Naive B cell (primary cell): ENCODE measurements around the gene TGM6. TPM values are rescaled to one million over a fixed set of nuclear protein-coding genes. Genes with fewer than 3 reads are reported as not detected.

Experiments
- ATAC-seq, 2 donors: fragments of 150-1000 bp; cut with Tn5 transposase; 2 replicates each; pipeline ENCODE4 v1.10.0; 2021; ENCODE audit warnings: low read depth in 2 of 2, mild to moderate bottlenecking in 2 of 2, moderate library complexity in 2 of 2
- DNase-seq: peaks from one replicate; pipeline ENCODE4 v3.0.0; 2022
- H3K27ac Mint-ChIP-seq, 6 donors: one replicate each; pipeline ENCODE4 v1.8.0; 2020 to 2022; ENCODE audit warnings: mild to moderate bottlenecking in 6 of 6, mixed read lengths in 6 of 6, moderate library complexity in 5 of 6, inconsistent platforms in 2 of 6
- H3K27me3 Mint-ChIP-seq, 3 donors: one replicate each; pipeline ENCODE4 v1.8.0; 2021 to 2022; ENCODE audit warnings: mixed read lengths in 3 of 3, mild to moderate bottlenecking in 1 of 3
- H3K36me3 Mint-ChIP-seq, 2 donors: one replicate each; pipeline ENCODE4 v1.8.0; 2020 to 2022; ENCODE audit warnings: mixed read lengths in 2 of 2, inconsistent platforms in 1 of 2, mild to moderate bottlenecking in 1 of 2
- H3K4me1 Mint-ChIP-seq, 3 donors: one replicate each; pipeline ENCODE4 v1.8.0; 2020 to 2022; ENCODE audit warnings: mixed read lengths in 3 of 3, inconsistent platforms in 1 of 3, mild to moderate bottlenecking in 1 of 3, moderate library complexity in 1 of 3
- H3K4me3 Mint-ChIP-seq, 8 donors: one replicate each; pipeline ENCODE4 v1.8.0; 2020 to 2022; ENCODE audit warnings: mild to moderate bottlenecking in 8 of 8, mixed read lengths in 8 of 8, moderate library complexity in 8 of 8, inconsistent platforms in 2 of 8
- H3K9me3 Mint-ChIP-seq, 7 donors: one replicate each; pipeline ENCODE4 v1.8.0; 2020 to 2022; ENCODE audit warnings: mixed read lengths in 7 of 7, mild to moderate bottlenecking in 5 of 7, inconsistent platforms in 2 of 7, moderate library complexity in 1 of 7
- polyA plus RNA-seq, 6 donors: library from polyadenylated mRNA; unstranded; fragments of 300-500 nt; fragmentation: Illumina TruSeq; gene quantifications; one replicate each; pipeline ENCODE4 v1.2.3, GENCODE V29; 2021; ENCODE audit warnings: low read depth in 6 of 6

TGM6 gene
- polyA plus RNA-seq, result not detected

DNA sequence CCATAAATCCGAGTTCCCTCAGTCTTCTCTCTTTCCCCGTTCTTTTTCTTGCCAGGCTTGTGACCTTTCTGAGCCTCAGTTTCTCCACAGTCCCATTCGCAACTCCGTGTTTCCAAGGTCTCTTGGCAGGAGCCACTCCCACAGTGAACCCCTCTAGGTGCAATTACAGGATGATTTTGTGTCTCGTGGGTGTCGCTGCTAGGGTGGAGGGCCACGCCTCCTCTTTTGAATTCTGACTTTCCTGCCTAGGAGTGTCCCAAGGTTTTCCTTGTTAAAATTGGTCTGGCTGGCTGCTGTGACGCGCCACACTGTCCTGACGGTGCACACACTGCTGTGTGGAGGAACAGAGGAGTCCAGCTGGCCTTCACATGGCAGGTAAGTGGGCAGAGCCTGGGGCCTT is at the start of gene TGM6:
Gene TGM6 (plus strand): TSS at position 301 of the 400 bp plus-strand sequence. CDS start 68 bp downstream, at position 369.
- Mint-ChIP-seq H3K27me3 (peaks cover 40 to 57% (median 48%) of the 10 kb centered on the region in 3 donors), H3K36me3 (peaks cover 0 to 7% of the 10 kb centered on the region in 2 donors), H3K4me1 (no peaks in the 10 kb centered on the region), H3K9me3 (no peaks in the 10 kb centered on the region), H3K27ac (peak within 1 kb of the TSS in 2 of 6 donors; percentile 16 to 39), H3K4me3 (peak within 1 kb of the TSS in 1 of 8 donors; percentile 21)
- ATAC-seq (no peak), DNase-seq (no peak)

DNA sequence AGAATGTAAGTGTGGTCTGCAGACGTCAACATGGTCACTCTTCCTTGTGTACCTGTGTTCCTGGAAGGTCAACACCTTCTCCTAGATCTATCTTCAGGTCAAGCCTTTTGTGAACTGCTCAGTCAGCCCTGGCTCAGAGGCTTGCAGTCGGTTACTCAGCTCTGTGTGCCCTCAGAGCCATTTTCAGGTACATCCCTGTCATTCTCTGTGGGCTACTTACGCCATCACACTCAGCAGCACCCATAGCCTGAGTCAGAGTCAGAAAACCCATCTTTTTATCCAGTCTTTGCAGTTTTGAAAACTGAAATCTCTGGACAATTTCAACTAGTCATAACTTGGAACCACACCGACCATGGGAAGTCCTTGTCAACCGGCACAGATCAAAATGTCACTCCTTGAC is 49.6 kb upstream of the TGM6 start:
- peaks cover 22 to 47% (median 23%) of the 10 kb centered on the region in 3 donors for H3K27me3 Mint-ChIP-seq
- H3K9me3 Mint-ChIP-seq, result no peaks in the 10 kb centered on the region
- ATAC-seq (no peak), DNase-seq (no peak)
- peak overlapping the region in 1 of 6 donors; percentile 21 for H3K27ac Mint-ChIP-seq
- no peaks in the 10 kb centered on the region for H3K36me3 Mint-ChIP-seq
- H3K4me3 Mint-ChIP-seq, result no peak overlapping the region
- no peaks in the 10 kb centered on the region for H3K4me1 Mint-ChIP-seq

DNA sequence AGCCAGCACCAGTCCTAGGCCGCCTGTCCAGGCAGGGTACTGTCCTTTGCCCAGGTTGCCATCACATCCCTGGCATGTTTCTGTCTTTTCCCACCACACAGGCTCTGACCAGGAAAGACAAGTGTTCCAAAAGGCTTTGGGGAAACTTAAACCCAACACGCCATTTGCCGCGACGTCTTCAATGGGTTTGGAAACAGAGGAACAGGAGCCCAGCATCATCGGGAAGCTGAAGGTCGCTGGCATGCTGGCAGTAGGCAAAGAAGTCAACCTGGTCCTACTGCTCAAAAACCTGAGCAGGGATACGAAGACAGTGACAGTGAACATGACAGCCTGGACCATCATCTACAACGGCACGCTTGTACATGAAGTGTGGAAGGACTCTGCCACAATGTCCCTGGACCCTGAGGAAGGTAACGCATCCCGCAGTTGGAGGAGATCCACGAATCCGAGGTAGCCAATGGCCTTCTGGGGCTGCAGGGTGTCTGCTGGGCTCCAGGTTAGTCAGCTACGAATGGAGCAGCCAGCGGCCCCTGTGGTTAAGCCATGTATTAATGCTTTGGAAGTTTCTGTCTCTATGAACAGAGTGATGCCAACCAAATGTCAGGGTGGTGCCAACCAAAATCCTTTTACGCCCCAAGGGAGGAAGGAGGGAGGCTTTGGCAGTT is 48.7 kb upstream of the TGM6 start:
- Mint-ChIP-seq H3K27ac (peak overlapping the region in 1 of 6 donors; percentile 57), H3K4me1 (no peaks in the 10 kb centered on the region), H3K27me3 (peaks cover 21 to 38% (median 26%) of the 10 kb centered on the region in 3 donors), H3K36me3 (no peaks in the 10 kb centered on the region), H3K4me3 (no peak overlapping the region), H3K9me3 (no peaks in the 10 kb centered on the region)
- no peak for ATAC-seq
- DNase-seq, result no peak

DNA sequence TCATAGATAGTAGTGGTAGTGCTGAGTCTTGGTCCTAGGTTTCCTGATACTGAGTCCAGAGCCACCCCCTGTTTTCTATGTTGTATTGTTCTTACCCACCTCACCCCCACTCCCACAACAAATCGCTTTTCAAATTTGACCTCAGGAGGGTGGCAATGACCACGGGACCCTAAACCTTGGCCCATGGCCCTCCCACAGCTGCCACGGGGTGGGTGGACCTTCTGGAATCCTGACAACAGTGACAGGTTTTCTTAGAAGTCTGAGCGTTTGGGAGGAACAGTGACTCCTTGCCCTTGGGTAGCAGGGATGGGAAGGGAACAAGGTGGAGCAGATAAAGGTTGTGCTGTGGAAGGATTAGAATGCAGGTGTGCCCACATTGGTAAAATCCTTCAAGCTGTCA is 48.0 kb upstream of the TGM6 start:
- Mint-ChIP-seq H3K4me3 (no peak overlapping the region), H3K36me3 (no peaks in the 10 kb centered on the region), H3K27ac (no peak overlapping the region), H3K4me1 (no peaks in the 10 kb centered on the region), H3K9me3 (no peaks in the 10 kb centered on the region), H3K27me3 (peaks cover 21 to 31% (median 27%) of the 10 kb centered on the region in 3 donors)
- ATAC-seq, result no peak
- DNase-seq, result no peak

DNA sequence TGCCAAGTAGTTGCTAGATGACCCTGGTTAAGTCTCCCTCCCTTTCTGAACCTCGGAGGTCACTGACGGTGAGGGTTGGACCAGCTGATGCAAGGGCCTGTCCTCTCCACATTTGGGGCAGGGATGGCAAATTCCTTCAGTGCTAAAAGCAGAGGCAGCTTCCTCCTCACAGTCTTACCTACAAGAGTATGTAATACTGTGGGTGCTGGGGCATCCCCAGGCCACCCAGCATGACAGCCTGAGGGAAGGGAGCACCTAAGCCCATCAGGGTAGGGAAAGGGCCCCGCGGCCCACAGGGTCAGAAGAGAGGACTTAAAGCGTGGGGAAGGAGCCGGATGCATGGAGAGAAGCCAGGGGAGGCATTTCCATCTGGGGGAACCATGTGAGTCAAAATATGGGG is 46.9 kb upstream of the TGM6 start:
- DNase-seq (no peak), ATAC-seq (no peak)
- H3K4me1 Mint-ChIP-seq, result no peaks in the 10 kb centered on the region
- no peaks in the 10 kb centered on the region for H3K36me3 Mint-ChIP-seq
- no peaks in the 10 kb centered on the region for H3K9me3 Mint-ChIP-seq
- H3K27ac Mint-ChIP-seq, result peak overlapping the region in 1 of 6 donors; percentile 35
- no peak overlapping the region for H3K4me3 Mint-ChIP-seq
- peaks cover 24 to 31% (median 25%) of the 10 kb centered on the region in 3 donors for H3K27me3 Mint-ChIP-seq

DNA sequence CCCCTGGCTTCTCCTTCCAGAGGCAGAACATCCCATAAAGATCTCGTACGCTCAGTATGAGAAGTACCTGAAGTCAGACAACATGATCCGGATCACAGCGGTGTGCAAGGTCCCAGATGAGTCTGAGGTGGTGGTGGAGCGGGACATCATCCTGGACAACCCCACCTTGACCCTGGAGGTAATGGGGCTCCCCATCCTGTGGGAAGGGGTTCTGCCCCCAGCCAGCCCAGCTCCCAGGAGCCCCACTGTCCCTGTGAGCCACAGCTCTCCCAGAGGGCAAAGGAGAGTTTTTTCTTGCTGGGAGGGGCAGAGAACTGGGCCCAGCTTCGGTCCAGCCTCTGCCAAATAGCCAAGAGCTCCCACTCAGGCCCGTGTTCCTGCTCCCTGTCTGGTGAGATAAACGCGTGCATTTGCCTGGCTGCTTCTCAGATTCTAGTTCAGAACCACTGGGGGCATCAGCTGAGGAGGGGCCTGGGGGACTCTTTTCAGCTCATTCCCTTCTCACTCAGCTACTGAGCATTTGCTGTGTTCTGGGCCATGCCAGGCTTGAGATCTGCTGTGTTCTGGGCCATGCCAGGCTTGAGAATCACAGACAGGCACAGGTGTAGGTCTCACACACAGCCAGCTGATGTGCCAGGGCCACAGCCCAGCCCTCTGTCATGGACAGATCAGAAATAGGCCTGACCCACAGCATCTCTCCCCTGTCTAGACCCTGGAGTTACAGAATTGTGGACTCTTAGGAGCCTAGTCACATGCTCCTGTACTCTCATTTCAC is 45.4 kb upstream of the TGM6 start:
- no peak overlapping the region for H3K27ac Mint-ChIP-seq
- peaks cover 17 to 23% (median 22%) of the 10 kb centered on the region in 3 donors for H3K27me3 Mint-ChIP-seq
- no peaks in the 10 kb centered on the region for H3K4me1 Mint-ChIP-seq
- no peak overlapping the region for H3K4me3 Mint-ChIP-seq
- H3K36me3 Mint-ChIP-seq, result no peaks in the 10 kb centered on the region
- DNase-seq (no peak), ATAC-seq (no peak)
- no peaks in the 10 kb centered on the region for H3K9me3 Mint-ChIP-seq

DNA sequence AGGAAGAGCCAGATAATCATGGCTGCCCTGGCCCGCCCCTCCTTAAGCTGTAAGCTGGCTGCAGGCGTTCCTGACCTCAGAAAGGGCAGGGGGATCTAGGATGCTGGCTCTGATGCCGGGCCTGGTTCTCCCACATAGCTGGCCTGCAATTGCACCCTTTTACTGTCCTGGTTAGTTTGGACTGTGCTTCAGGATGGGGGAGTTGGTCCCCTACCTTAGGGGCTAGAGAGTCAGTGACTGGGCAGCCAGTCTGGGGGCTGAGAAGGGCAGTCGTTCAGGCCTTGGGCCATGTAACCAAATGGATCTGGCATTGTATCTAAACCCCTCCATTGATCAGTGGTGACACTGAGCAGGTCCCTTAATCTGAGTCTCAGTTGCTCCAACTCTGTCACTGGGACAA is 44.2 kb upstream of the TGM6 start:
- ATAC-seq (no peak), DNase-seq (no peak)
- peak overlapping the region in 1 of 6 donors; percentile 19 for H3K27ac Mint-ChIP-seq
- no peaks in the 10 kb centered on the region for H3K36me3 Mint-ChIP-seq
- H3K4me1 Mint-ChIP-seq, result no peaks in the 10 kb centered on the region
- peaks cover 26 to 30% (median 28%) of the 10 kb centered on the region in 3 donors for H3K27me3 Mint-ChIP-seq
- H3K9me3 Mint-ChIP-seq, result no peaks in the 10 kb centered on the region
- no peak overlapping the region for H3K4me3 Mint-ChIP-seq

DNA sequence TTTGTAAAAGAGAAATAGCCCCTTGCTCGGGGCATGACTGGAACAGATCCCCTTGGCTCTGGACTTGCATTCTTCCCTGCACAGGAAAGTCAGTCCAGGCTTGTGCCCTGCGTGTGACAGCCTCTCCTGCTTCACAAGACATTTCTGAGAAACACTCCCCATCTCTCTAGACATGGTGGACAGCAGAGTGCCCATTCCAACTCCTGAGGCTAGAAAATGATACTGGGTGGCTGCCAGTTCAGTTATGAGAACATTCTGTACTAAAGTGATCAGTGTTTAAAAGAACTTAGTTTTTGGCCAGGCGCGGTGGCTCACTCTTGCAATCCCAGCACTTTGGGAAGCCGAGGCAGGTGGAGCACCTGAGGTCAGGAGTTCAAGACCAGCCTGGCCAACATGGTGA is 43.6 kb upstream of the TGM6 start:
- Mint-ChIP-seq H3K36me3 (no peaks in the 10 kb centered on the region), H3K27ac (no peak overlapping the region), H3K4me1 (no peaks in the 10 kb centered on the region), H3K9me3 (no peaks in the 10 kb centered on the region), H3K4me3 (peak overlapping the region in 1 of 8 donors; percentile 6), H3K27me3 (peaks cover 30 to 32% (median 32%) of the 10 kb centered on the region in 3 donors)
- ATAC-seq (no peak), DNase-seq (no peak)

DNA sequence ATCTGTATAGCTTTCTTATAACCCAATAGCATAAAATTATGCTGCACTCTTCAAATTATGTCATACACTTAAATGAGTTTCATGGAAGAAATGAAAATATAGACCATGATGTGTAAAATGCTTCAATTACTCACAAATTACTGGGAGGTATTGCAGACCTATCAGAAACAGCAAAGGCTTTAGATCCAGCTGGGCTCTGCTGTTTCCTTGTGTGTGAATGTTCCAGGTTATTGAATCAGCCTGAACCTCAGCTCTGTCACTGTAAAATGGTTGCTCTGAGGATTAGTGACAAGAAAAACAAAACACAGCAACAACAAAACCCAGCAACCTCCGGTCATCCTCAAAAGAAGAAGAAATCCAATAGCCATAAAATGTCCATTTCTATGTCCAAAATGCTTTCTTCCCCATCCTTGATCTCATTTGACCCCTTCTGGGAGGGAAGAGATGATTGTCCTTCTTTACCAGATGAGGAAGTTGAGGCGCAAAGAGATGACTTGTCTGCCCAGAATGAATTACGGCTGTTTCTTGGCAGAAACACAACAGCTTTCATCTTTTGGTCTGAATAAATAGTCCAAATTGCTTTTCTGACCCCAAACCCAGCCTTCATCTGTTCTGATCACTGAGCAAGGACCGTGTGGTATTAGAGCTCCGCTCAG is 42.2 kb upstream of the TGM6 start:
- Mint-ChIP-seq H3K9me3 (peaks cover 0 to 1% (median 0%) of the 10 kb centered on the region in 7 donors), H3K4me1 (no peaks in the 10 kb centered on the region), H3K36me3 (no peaks in the 10 kb centered on the region), H3K27ac (no peak overlapping the region), H3K27me3 (peaks cover 30 to 39% (median 32%) of the 10 kb centered on the region in 3 donors), H3K4me3 (no peak overlapping the region)
- DNase-seq (no peak), ATAC-seq (no peak)

DNA sequence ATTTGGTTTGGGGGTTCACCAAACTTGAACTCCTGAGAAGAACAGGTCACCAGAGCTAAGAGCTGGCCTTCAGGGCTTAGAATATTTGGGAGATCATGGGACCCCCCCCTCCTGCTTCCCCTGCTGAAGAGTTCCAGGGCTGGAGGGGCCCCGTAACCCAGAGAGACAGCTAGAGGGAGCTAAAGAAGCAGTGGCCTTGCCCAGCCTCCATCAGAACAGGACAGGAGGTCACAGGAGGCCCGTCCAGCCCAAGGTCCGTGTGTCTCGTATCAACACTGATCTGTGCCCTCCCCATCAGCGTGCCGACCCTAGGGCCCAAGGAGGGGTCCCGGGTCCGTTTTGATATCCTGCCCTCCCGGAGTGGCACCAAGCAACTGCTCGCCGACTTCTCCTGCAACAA is 40.6 kb upstream of the TGM6 start:
- Mint-ChIP-seq H3K27ac (no peak overlapping the region), H3K27me3 (peaks cover 25 to 39% (median 30%) of the 10 kb centered on the region in 3 donors), H3K4me1 (no peaks in the 10 kb centered on the region), H3K4me3 (no peak overlapping the region), H3K9me3 (peaks cover 0 to 4% (median 0%) of the 10 kb centered on the region in 7 donors), H3K36me3 (no peaks in the 10 kb centered on the region)
- no peak for ATAC-seq
- no peak for DNase-seq

DNA sequence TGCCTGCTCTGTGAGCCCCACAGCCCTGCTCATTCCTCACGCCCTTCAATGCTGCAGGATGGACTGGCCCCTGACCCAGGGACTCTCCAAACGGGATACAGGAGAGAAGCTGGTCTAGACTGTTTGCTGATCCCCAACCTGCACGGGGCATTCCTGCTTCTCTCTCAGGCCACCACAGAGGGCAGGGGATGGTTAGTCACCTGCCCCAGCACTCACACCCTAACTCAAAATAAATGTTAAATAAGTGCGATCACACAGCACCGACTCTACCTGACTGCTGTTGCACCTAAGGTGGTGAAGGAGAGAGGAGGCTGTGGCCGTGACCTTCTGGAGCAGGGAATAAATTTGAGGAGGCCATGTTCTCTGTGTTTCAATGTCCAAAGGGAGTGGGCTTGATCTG is 39.9 kb upstream of the TGM6 start:
- DNase-seq (no peak), ATAC-seq (no peak)
- Mint-ChIP-seq H3K4me3 (no peak overlapping the region), H3K9me3 (peaks cover 0 to 4% (median 0%) of the 10 kb centered on the region in 7 donors), H3K27ac (peak overlapping the region in 1 of 6 donors; percentile 76), H3K27me3 (peaks cover 25 to 39% (median 30%) of the 10 kb centered on the region in 3 donors), H3K36me3 (no peaks in the 10 kb centered on the region), H3K4me1 (no peaks in the 10 kb centered on the region)

DNA sequence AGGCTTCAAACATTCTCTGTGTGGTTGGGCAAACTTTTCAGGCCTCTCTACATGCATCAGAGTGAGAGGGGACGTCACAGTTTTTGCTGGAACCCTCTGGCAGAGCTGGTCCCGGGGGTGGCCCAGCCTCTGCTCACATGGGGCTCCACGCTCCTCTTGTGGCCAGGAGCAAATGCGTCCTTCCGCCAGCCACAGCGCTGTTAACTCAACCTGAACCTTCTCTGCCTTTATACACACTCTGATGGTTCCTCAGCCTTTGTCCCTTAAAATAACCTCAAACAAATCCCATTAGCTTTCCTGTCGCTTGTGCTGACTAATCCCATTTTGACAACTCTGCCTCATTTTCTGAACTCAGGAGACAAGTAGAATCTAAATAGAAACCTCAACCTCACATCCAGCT is 39.4 kb upstream of the TGM6 start:
- no peaks in the 10 kb centered on the region for H3K4me1 Mint-ChIP-seq
- no peaks in the 10 kb centered on the region for H3K36me3 Mint-ChIP-seq
- no peak overlapping the region for H3K27ac Mint-ChIP-seq
- ATAC-seq (no peak), DNase-seq (no peak)
- H3K9me3 Mint-ChIP-seq, result peaks cover 0 to 4% (median 0%) of the 10 kb centered on the region in 7 donors
- H3K27me3 Mint-ChIP-seq, result peaks cover 25 to 39% (median 30%) of the 10 kb centered on the region in 3 donors
- H3K4me3 Mint-ChIP-seq, result no peak overlapping the region

DNA sequence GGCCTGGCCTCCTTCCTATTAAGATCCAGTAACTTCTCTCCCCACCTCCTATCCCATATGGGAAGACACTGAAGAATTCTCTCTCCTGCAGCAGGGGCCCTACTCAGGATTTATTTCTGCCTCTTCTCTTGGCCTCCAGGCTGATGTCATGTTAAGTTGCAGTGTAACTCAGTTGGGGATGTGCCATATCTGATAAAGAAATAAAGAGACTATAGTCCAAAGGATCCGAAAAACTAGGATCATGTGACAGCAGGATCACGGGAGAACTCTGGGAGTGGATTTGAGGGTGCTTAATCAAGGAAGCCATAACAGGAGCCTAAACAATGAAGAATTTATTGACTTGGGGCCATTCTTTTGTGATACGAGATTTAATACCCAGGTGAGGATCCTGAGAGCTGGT is 38.5 kb upstream of the TGM6 start:
- H3K27ac Mint-ChIP-seq, result no peak overlapping the region
- H3K9me3 Mint-ChIP-seq, result peaks cover 0 to 6% (median 0%) of the 10 kb centered on the region in 7 donors
- H3K4me1 Mint-ChIP-seq, result no peaks in the 10 kb centered on the region
- peaks cover 25 to 35% (median 27%) of the 10 kb centered on the region in 3 donors for H3K27me3 Mint-ChIP-seq
- no peak overlapping the region for H3K4me3 Mint-ChIP-seq
- H3K36me3 Mint-ChIP-seq, result peaks cover 0 to 2% of the 10 kb centered on the region in 2 donors
- ATAC-seq, result no peak
- DNase-seq, result no peak
